GM21717 (cell line): ENCODE results near the gene XIRP1.

Experiments used
- ATAC-seq: cut with Tn5 transposase; IDR thresholded peaks from one replicate; pipeline ENCODE4 v1.9.1; 2021; ENCODE audit warnings: mild to moderate bottlenecking, moderate library complexity; ENCODE audit not compliant: unreplicated experiment

The XIRP1 gene

GRCh38 chr3:39188271-39189149 lies 3.9 kb downstream of the XIRP1 start:
- ATAC-seq = no peak

GRCh38 chr3:39187372-39188155 lies 4.8 kb downstream of the XIRP1 start:
- ATAC-seq = no peak

- ATAC-seq = no peak
These were observed 5.7 kb downstream of the XIRP1 start for GRCh38 chr3:39186692-39187151.

DNA sequence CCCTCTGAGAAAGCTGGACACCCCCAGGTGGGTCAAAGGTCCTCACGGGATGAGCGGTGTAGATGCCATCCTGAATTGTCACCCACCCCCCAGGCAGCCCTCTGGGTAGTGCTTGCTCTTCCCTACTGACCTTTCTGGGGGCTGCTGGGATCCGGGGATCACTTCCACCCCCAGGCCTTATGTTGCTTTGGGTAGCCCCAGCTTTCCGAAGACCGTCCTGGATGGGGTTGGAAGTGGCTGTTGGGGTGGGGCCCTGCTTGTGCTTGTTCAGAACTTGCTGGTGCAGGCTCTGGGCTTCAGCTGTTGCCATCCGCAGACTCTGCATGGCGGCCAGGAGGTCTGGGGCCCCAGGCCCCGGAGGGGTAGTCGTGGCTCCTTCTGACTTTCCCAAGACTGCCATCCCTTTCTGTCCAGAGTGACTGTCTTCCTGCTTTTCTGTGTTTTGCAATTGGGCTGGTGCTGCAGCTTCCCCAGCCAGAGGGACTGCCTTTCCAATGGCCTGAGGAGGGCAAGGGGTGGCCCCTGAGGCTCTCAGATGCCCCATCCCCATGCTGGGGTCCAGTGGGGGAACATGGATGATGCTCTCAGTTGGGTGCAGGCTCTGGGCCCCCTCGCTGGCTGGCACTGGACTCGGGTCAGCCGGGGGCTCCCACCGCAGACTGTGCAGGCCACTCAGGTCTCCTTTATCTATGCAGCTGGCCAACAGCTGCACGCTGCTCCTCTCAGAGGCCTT lies 6.3 kb downstream of the XIRP1 start:
- no peak for ATAC-seq

DNA sequence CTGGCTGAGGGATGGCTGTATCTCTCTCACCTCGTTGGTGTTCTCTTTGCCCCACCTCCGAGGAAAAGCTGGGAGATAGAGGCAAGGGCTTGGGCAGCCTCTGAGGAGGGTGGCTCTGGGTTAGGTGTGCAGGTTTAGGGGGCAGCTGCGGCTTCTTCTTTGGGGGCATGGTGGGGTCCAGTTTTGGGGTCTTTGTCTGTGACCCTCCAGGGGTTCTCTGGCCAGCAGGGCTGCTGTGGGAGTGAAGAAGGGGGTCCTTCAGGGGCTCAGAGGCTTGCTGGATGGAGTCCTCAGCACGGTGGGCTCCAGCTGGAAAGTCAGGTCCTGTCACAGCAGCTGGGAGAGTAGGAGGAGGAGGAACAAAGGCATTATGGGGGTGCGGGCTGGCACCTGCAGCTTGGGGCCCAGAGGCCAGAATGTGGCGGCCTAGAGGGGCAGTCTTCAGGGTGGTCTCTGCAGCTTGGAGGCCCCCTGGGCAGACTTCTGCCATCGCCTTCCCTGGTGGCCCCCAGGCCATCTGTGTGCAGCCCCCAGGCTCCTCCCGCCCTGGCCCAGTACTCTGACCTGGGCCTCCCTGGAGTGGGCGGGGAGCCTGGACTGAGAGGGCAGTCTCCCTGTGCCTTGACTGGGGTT lies 7.0 kb downstream of the XIRP1 start:
- ATAC-seq = no peak

DNA sequence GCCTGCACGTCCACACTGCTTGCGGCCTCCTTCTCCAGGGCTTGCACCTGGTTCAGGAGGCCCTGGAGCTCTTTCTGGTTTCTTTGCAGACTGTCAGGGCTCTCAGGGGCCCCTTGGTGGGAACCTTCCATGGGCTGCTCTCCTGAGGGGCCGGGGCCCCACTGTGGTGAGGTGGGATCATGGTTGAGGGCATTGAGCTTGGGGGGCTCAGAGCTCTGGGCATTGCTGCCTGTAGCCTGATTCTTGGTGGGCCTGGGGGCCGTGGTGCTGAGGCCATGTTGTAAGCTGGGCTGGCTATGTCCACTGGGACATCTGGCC lies 7.5 kb downstream of the XIRP1 start:
- ATAC-seq = no peak

- no peak for ATAC-seq
These were observed 8.1 kb downstream of the XIRP1 start for GRCh38 chr3:39184081-39184967.

DNA sequence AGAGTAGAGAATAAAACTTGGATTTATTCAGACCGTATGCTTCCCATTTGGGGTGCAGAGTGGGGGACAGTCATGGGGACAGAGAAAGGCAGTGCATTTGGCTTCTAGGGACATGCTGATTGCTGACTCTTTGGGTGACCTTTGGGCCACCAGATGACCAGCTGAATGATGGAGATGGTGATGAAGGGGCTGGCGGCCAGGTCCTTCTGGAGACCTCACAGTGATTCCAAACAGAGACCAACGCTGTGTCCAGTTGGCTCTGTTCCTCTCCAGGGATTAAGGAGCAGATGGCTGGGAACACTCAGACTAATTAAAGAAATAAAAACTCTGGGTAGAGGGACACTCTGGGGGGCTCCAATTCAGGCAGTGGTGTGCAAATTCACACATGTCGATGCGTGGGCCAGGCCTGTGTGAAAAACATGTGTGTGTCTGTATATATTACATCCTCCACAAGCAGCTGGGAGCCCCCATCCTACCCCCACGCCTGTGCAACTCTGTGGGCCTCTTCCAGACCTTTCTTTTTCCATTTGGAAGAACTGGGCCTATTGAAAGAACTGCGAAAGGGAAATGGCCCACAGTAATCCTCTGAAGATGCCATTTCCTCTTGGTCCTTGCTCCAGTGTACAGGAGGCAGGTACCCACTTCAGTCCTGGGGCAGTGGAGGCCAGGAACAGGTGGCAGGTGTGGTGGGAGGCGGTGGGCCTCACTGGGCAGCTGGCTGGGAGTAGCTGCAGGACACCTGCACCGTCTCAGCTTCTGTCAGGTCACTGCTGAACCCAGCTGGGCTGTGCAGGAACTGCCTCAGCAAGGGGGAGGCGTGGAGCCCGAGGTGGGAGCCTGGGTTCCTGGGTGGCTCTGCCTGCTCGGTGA lies 8.9 kb downstream of the XIRP1 start:
- ATAC-seq = no peak

DNA sequence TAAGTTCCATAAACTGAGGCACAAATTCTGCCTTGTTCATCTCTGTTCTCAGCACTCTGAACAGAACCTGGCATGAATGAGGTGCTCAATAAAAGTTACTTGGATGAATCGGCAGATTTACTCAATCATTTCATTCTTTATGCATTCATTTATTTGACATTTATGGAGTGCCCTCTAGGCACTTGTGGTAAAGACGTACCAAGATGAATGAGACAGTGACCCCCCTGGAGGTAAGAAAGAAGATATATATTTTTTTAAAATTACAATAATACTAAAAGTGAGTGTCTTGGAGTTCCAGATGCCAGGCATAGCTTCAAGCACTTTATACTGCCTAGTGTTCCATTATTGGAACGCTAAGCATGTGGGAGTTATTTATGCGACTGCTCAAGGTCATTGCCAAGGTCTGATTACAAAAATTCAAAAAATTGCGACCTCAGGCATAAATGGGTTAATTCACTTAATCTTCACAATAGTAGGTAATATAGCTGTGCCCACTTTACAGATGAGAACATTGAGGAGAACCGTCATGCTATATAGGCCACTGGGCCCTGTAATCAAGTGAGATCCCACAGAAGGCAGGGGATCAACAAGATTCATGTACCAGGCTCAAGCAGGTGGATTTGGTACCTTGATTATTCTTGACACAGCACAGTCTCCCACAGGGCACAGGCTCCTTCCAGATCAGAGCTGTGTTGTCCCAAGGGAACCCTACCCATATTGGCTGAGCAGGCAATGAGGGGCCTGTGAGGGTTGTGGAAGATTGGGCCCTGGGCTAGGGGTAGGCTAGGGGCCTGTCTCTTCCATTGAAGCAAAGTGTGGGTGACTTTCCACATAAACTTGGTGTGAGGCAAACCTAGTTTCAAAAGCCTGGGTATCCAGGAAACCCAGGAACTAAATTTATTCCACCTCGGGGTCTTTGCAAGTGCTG lies 10.7 kb downstream of the XIRP1 start:
- no peak for ATAC-seq

DNA sequence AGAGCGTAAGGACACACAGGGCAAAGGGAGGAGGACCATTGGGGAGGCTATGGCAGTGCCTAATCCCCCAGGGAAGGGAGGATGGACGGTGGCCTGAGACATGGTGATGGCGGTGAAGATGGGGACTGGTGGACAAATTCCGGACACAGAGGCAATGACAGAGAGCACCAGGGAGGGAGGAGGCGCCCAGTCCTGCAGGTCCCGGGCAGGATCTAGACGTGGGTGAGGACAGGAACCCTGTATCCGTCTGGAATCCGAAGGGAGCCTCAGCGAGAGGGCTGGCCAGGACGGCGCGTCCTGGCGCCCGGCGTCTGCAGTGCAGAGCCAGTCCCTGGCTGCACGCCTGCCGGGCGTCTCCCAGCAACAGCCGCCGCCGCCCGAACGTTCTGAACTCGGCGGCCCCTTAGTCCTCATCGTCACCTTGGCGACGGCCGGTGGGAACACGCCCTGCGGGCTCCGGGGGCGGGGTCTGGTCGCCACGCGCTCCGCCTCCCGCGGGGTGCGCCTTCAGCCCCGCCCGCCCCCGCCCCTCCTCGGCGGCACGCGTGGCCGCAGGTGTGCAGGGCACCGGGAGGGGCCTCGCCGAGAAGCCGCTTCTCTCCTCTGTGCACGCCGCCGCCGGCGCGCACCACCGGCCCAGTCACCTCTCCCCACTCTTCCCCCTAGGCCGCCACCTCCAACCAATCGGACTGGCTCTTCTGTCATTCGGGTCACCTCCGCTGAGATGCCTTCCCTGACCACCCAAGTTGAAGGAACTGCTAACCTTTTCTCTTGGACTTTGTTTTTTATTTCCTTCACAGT lies 11.6 kb downstream of the XIRP1 start:
- peak; percentile 89 for ATAC-seq

DNA sequence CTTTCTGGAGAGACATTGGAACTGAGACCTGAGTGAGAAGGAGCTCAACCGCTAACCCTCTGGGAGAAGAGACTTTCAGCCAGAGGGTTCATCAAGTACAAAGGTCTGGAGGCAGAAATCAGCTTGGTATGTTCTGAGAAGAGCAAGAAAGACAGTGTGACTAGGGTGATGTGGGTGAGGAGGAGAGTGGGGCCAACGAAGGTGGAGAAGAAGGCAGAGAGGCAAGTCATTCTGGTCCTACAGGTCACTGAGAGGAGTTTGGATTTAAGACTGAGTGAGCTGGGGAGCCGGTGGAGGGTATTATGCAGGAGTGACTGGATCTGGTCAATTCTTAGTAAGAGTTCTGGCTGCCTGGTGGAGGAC lies 12.2 kb downstream of the XIRP1 start:
- no peak for ATAC-seq

GRCh38 chr3:39178553-39178952 lies 13.8 kb downstream of the XIRP1 start:
- ATAC-seq = no peak

DNA sequence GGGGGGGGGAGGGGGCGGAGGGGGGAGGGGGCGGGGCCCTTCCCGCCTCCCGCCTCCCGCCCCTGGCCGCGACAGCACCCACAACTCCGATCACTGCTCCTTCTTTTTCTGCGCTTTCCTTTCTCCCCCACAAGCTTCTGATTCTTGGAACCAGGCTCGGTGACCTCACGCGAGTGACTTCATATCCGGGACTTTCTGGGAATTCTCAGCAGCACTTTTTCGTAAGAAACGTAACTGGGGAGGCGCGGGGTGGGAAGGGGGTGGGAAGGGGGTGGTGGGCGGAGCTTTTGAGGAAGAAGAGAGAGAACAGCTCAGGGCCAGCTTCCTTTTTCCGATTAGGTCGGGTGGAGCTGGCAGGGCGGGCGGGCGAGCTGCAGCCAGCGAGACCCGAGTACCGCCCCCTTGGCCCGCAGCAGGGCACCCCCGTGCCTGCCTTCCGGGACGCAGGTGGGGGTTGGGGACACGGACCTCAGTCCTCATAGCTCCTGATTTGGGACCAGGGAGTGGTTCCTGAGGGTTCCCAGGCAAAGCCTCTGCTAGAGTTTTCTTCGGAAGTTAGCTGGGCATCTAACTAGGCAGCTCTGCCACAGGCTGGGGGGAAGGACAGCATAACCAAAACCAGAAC lies 14.6 kb downstream of the XIRP1 start:
- peak; percentile 53 for ATAC-seq

DNA sequence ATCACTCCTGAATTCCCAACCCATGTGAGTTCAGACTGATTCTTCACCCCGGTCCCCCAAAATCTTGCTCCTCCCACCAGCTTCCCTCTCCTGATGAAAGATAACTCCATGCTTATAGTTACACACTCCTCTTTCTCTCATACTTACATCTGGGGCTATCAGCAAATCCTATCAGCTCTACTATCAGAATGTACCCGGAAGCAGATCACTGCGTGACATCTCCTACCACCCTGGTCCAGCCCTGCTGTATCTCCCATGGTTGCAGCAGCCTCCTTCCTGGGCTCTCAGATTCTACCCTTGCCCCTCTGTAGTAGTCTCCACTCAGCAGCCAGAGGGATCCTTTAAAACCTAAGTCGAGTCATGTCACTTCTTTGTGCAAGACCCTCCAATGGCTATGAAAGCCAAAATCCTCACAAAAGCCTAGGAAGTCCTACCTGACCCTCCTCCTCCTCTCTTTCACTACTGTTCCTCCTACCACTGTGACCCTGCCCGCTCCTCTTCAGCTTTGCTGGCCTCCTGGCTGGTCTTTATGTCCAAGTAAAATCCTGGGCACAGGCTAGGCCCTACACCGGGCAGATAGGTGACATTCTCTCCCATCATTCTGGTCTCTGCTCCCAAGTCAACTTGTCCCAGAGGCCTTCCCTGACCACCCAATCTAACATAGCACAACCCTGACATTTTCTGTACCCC lies 16.2 kb downstream of the XIRP1 start:
- ATAC-seq = no peak

GRCh38 chr3:39173318-39174125 lies 18.9 kb downstream of the XIRP1 start:
- ATAC-seq = no peak
